Skin epidermis (tissue), 12 donors: ENCODE results near the gene SLC8A2.

Experiments
- H3K27ac ChIP-seq, 21 experiments: fragments of 200-600 bp; sonication (generic) in 11 of 21; one replicate each; pipeline ENCODE4 v1.5.0; 2020; ENCODE audit warnings: mild to moderate bottlenecking in 3 of 21, inconsistent platforms in 2 of 21, moderate library complexity in 2 of 21
- H3K4me3 ChIP-seq, 7 experiments: fragments of 200-600 bp; sonication (generic) in 2 of 7; one replicate each; pipeline ENCODE4 v1.5.0; 2020; ENCODE audit warnings: inconsistent platforms in 2 of 7, mild to moderate bottlenecking in 2 of 7, moderate library complexity in 1 of 7

Gene SLC8A2

GRCh38 chr19:47470447-47471195, 1.1 kb downstream of the SLC8A2 start:
- Histone ChIP-seq H3K4me3 (no peak overlapping the region), H3K27ac (no peak overlapping the region)

GRCh38 chr19:47469719-47470118, 2.0 kb downstream of the SLC8A2 start:
- no peak overlapping the region for H3K27ac ChIP-seq
- no peak overlapping the region for H3K4me3 ChIP-seq

DNA sequence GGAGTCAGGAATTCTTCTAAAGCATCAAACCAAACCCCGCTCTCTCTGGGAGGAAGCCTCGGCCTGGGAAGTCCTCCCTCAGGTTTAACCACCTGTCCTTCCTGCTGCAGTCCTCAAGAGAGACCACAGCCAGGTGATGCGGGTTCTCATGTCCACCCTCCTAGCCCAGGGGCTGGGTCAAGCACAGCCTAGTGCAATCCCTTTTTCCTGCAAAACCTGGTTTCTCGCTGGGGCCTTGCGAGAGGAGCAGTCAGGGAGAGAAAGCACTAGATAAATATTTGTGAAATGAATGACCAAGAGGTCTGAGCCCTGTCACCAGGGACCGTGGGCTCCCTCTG, 2.4 kb downstream of the SLC8A2 start:
- Histone ChIP-seq H3K4me3 (no peak overlapping the region), H3K27ac (no peak overlapping the region)

DNA sequence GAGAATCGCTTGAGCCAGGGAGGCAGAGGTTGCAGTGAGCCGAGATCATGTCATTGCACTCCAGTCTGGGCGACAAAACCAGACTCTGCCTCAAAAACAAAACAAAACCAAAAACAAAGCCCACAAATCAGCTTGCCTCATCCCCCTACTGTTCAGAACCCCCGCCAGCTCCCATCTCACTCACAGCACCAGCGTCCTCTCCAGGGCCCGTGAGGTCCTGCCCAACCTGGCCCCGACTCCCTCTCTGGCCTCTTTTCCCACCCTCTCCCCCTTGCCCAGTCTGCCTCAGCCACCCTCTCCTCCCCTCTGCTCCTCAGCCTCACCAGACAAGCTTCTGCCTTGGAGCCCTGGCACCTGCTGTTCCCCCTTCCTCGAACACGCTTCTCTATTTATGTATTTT, 3.8 kb downstream of the SLC8A2 start:
- Histone ChIP-seq H3K4me3 (no peak overlapping the region), H3K27ac (no peak overlapping the region)

DNA sequence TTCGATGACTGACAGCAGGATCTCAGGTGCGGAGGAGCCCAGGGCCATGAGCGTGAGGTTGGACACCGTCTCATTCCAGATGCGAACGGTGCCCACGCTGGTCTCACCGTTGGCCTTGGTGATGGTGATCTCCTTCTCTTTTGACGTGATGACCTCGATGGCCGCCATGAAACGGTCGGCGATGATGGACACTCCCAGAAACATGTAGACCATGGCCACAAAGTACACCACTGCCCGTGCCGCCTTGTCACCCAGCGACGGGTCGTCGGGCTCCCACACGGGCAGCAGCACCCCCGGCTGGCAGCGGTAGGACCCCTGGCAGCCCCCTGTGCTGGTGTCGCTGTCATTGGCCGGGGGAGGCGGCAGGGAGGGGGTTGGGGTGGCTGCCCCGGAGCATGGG, 5.7 kb downstream of the SLC8A2 start:
- Histone ChIP-seq H3K4me3 (no peak overlapping the region), H3K27ac (no peak overlapping the region)

DNA sequence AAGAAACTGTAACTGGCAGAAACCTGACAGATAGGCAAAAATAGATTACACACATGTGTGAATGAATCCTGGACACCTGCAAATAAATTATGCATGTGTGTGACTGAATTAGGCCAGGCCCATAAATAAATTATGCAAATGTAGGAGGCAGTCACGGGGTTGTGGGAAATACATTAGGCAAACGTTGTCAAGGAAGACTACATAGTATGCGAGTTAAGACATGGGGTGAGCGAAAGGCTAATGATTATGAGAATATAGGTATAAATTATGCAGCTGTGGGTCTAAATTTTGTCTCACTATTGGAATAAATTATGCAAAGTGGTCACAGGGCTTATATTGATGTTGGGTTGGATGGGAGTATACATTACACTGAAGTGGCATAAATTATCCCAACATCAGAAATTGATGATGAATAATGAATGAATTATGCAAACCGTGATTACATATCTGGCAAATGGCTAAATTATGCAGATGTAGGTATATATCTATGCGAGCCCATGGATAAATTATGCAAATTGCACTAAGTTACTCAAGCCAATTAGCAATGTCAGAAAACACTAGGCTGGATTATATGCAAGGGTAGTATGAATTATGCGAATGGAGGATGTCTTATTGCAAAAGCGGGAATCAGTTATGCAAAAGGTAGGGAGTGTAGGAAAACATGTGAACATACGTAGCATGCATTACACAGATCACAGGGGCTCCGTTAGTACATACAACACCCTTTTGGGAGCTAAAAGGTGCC, 6.8 kb downstream of the SLC8A2 start:
- Histone ChIP-seq H3K4me3 (no peak overlapping the region), H3K27ac (no peak overlapping the region)

DNA sequence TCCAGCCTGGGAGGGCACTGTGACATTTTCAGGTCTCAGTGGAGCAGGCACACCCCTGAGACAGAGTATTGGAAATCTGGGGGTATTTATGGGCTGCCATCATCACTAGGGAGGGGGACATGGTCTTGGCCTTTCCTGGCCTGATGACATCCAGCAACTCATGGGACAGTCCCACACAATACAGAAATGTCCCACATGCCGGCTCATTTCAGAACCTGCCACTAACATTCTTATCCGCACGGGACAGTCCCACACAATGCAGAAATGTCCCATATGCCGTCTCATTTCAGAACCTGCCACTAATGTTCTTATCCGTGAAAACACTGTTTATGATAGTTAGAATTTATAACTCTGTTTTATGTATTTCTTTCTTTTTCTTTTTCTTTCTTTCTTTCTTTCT, 9.8 kb downstream of the SLC8A2 start:
- no peak overlapping the region for H3K27ac ChIP-seq
- H3K4me3 ChIP-seq, result no peak overlapping the region

DNA sequence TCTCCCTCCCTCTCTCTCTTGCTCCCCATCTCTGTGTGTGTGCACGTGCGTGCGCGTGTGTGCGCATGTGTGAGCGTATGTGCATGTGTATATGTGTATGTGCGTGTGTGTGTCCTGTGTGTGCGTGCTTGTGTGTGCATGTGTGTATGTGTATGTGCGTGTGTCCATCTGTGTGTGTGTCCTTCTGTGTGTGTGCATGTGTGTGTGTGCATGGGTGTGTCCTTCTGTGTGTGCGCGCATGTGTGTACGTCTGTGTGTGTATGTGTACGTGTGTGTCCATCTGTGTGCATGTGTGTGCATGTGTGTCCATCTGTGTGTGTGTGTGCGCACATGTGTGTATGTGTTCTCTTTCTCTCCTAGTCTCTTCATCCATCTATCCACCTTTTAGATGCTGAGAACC, 12.2 kb downstream of the SLC8A2 start:
- Histone ChIP-seq H3K4me3 (no peak overlapping the region), H3K27ac (no peak overlapping the region)

DNA sequence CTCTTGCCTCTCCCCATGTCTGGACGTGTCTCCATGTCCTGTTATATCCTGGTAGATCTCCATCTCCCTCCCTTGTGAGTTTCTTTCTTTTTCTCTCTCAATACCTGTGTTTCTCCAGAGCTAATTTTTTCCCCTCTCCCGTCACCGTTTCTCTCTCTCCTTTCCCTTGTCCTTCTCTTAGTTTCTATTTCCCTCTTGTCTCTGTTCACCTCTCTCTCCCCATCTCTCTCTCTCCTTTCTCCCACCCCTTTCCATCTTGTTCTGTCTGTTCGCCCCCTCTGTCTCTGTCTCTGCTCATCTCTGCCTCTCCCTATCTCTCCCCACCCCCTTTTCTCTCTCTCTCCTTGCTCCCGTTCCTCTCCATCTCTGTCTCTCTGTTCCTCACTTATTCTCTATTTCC, 13.0 kb downstream of the SLC8A2 start:
- no peak overlapping the region for H3K27ac ChIP-seq

DNA sequence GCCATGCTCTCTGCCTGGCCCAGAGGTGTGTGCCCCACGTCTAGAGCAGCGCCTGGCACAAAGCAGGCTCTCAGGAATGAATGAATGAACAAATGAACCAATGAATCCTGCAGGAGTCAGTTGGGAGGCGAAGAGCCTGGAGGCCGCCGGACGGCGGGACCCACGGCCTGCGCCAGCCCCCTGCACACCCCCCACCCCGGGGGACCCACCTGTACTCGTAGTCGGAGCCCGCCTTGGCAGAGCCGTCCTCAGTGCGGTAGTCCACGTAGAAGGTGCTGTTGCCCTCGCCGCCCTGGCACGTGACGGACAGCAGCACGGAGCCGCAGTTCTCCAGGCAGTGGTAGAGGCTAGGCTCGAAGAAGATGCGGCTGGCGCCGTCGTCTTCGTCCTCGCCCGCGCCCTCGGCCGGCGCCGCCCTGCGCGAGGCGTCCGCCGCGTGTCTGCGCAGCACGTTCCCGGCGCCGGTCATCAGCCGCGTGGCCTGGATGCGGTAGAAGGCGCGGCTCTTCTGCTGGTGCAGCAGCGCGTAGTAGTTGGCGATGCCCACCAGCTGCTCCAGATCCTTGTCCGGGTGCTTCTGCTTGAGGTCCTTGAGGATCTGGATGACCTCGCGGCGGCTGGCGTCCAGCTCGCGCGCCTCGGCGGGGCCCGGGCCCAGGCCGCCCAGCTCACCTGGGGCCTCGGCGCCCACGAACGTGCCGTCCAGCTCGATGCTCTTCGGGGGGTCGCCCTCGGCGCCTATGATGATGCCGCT, 14.8 kb downstream of the SLC8A2 start:
- peak overlapping the region in 1 of 7 experiments; percentile 6 for H3K4me3 ChIP-seq
- H3K27ac ChIP-seq, result no peak overlapping the region

More for the DNA sequence above, 13.0 kb downstream of the SLC8A2 start:
- H3K4me3 ChIP-seq, result no peak overlapping the region

DNA sequence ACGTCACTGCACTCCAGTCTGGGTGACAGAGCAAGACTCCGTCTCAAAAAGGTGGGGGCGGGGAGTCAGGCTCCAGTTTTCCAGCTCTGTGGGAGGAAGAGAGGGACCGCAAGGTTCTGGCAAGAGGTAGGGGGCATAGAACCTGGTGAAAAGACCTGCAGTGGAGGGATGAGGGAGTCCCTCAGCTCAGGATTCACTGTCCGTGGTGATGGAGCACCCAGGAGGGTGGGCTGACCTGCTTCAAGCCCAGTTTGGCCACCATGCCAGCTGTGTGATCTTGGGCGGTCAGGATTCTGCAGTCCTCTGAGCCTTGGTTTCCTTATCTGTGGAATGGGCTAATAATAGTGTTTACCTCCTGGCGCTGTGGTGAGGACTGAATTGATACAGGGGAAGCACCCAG, 21.2 kb downstream of the SLC8A2 start:
- H3K27ac ChIP-seq, result no peak overlapping the region
- H3K4me3 ChIP-seq, result no peak overlapping the region

DNA sequence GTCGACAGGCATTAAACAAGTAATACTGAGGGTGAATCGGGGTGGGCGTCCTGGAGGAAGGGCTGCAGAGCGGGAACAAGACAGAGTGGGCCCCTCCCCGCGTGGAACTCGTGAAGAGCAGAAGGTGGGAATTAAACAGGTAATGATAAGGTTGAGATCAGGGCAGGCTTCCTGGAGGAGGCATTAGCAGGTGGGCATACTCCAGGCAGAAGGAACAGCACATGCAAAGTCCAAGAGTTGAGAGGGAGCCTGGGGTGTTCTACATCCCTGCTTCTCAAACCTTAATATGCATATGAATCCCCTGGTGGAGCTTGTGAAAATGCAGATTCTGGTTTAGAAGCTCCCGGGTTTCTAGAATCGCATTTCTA, 23.3 kb downstream of the SLC8A2 start:
- Histone ChIP-seq H3K4me3 (no peak overlapping the region), H3K27ac (no peak overlapping the region)

DNA sequence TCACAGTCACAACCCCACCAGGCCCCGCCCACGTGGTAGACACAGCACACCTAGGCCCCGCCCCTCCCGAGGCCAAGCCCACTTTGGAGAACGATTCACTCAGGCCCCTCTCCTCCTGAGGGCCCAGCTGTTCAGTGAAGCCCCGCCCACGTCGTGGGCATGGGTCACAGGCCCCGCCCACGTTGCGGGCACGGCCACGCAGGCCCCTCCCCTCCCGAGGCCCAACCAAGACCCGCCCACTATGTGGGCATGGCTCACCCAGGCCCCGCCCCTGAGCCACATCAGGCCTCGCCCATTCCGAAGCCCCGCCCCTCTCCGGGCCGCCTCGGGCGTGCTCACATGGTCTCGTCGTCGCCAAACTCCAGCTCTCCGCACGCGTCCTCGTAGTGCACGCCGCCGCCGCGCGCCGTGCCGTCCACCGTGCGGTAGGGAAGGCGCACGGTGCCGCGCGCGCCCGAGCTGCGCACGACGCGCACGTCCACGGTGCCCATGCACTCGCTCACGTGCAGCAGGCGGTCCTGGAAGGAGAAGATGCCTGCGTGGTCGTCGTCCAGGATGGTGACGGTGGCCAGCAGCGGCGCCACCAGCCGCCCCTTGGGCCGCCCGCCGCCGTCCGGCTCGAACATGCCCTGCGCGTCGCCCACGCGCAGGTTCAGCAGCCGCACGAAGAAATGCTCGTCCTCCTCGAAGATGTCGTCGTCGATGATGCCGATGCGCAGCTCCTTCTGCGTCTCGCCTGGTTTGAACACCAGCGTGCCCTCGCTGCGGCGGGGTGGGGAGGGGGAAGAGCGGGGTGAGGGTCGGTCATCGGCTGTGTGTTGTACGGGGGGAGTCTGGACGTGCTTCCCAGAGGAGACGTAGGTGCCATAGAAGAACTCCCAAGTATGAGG, 24.0 kb downstream of the SLC8A2 start:
- Histone ChIP-seq H3K27ac (no peak overlapping the region), H3K4me3 (peak overlapping the region in 1 of 7 experiments; percentile 6)

DNA sequence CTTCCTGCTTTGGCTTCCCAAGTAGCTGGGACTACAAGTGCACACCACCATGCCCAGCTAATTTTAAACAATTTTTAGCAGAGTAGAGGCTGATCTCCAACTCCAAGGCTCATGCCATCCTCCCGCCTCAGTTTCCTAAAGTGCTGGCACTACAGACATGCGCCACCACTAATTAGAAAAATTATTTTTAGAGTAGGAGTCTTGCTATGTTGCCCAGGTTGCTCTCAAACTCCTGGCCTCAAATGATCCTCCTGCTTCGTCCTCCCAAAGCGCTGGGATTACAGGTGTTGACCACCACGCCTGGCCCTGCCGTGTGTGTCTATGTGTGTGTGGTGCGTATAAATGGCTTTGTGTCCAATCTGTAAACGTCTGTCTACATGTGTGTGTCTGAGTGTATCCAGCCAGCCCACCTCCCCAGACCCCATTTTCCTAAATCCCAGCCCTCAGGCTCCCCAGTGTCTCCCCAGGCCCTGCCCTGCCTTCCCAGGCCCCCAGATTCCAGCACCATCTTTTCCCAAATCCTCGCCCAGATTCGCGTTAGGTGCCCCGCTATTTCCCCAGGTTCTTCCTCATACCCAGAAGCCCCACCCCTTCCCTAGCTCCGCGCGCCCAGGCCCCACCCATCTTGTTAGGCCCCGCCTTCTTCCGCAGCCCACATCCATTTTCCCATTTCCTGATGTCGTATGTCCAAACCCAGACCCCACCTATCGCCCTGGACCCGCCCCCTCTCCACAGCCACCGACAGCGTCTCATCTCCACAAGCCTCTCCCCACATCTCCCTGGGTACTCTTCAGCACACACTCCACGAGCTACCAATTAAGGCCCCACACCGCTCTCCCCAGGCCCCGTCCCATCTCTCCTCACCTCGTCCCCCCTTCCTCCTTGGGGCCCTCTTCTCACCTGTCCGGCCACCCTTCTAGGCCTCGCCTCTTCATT, 24.9 kb downstream of the SLC8A2 start:
- Histone ChIP-seq H3K27ac (no peak overlapping the region), H3K4me3 (no peak overlapping the region)

- Histone ChIP-seq H3K27ac (no peak overlapping the region), H3K4me3 (peak overlapping the region in 1 of 7 experiments; percentile 0)
These were observed 25.7 kb downstream of the SLC8A2 start for GRCh38 chr19:47445937-47446402.

DNA sequence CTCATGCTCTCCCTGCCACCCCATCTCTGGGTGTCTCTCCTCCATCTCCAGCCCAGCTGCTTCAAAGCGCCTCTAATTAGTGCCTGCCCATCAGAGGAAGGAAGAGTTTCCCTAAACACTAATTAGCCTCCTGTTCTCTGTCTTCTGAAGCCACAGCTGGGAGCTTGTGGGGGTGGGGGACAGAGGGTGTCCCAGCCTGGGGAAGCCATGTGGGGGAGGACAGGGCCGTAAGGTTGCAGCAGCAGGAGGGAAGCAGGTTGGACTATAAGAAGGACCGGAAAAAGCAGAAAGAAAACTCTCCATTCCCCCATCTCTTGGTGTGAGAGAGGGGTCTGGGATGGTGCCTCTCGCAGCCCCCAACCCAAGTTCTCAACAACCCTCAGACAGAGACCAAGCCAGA, 26.2 kb downstream of the SLC8A2 start:
- no peak overlapping the region for H3K4me3 ChIP-seq
- no peak overlapping the region for H3K27ac ChIP-seq

GRCh38 chr19:47444388-47444821, 27.3 kb downstream of the SLC8A2 start:
- Histone ChIP-seq H3K4me3 (no peak overlapping the region), H3K27ac (no peak overlapping the region)

DNA sequence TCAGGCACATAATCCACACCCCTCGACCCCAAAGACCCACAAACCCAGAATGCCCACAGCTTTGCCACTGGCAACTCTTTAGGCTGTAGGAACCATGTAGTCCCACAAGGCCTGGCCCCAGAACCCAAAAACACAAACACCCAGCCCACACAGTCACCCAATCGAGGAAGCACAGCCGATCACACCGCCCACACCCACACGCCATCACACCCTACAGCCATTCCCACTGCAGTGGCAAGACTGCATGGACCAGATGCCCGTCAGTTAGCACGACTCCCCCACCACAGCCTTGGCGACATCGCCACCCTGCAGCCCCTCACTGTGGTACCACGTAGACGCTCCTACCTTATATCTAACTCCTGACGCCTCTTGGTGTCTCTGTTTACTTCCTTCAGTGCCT, 28.4 kb downstream of the SLC8A2 start:
- H3K4me3 ChIP-seq, result no peak overlapping the region
- H3K27ac ChIP-seq, result no peak overlapping the region

DNA sequence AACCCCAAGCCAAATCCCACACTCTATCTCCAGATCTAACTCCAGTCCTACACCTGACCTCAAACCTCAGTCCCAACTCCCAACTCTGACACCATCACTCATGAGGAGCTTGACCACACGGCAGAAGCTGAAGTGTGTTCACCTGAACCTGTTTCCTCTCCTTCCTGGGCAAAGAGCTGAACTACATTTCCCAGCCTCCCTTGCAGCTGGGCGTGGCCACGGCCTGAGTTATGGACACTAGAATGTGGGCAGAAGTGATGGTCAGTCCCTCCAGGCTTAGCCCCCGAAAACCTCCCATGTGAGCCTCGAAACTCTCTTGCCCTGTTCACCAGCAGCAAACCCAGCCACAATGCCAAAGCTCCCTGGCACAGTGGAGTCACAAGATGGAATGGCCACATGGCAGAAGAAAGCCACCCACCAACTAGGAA, 32.9 kb downstream of the SLC8A2 start:
- H3K4me3 ChIP-seq, result no peak overlapping the region
- no peak overlapping the region for H3K27ac ChIP-seq
